Endodermal cell (in vitro differentiated cells): ENCODE data around the gene CEP112. TPM values are rescaled to one million over a fixed set of nuclear protein-coding genes. Genes with fewer than 3 reads are reported as not detected.

Source experiments
- DNase-seq: peaks from one replicate; pipeline ENCODE4 v3.0.0-alpha.2; 2017
- H3K27ac ChIP-seq: 2 replicates; pipeline ENCODE4 v1.5.1; 2013; ENCODE audit warnings: mild to moderate bottlenecking, low read depth, low read length, moderate library complexity
- H3K27me3 ChIP-seq: 2 replicates; pipeline ENCODE4 v1.6.1; 2013; ENCODE audit warnings: mild to moderate bottlenecking, low read length, moderate library complexity; ENCODE audit not compliant: insufficient read depth, control insufficient read depth, poor library complexity, severe bottlenecking
- H3K36me3 ChIP-seq: 2 replicates; pipeline ENCODE4 v1.7.0; 2013; ENCODE audit warnings: mild to moderate bottlenecking, low read length, moderate library complexity; ENCODE audit not compliant: control insufficient read depth, insufficient read depth
- H3K4me1 ChIP-seq: one replicate; pipeline ENCODE4 v1.7.0; 2013; ENCODE audit warnings: low read length; ENCODE audit not compliant: control insufficient read depth, insufficient read depth
- H3K4me3 ChIP-seq: 2 replicates; pipeline ENCODE4 v1.5.1; 2013; ENCODE audit warnings: mild to moderate bottlenecking, low read length, moderate library complexity
- H3K9ac ChIP-seq: 2 replicates; pipeline ENCODE4 v1.6.1; 2013; ENCODE audit warnings: mild to moderate bottlenecking, low read length, moderate library complexity; ENCODE audit not compliant: poor library complexity, severe bottlenecking; ENCODE audit errors: extremely low read depth
- H3K9me3 ChIP-seq: 2 replicates; pipeline ENCODE4 v1.6.1; 2013; ENCODE audit warnings: mild to moderate bottlenecking, low read length, moderate library complexity; ENCODE audit not compliant: control insufficient read depth
- H3K27ac Mint-ChIP-seq: 2 replicates; pipeline ENCODE4 v1.8.0; 2020; ENCODE audit warnings: mixed read lengths
- H3K27me3 Mint-ChIP-seq: 2 replicates; pipeline ENCODE4 v1.8.0; 2021; ENCODE audit warnings: mild to moderate bottlenecking, mixed read lengths; ENCODE audit not compliant: insufficient read depth
- H3K36me3 Mint-ChIP-seq: 2 replicates; pipeline ENCODE4 v1.8.0; 2020; ENCODE audit warnings: low read depth, mixed read lengths
- H3K4me1 Mint-ChIP-seq: 2 replicates; pipeline ENCODE4 v1.8.0; 2020; ENCODE audit warnings: mixed read lengths
- H3K4me3 Mint-ChIP-seq: 2 replicates; pipeline ENCODE4 v1.8.0; 2020; ENCODE audit warnings: mild to moderate bottlenecking, moderate library complexity, mixed read lengths
- H3K9me3 Mint-ChIP-seq: 2 replicates; pipeline ENCODE4 v1.8.0; 2020; ENCODE audit warnings: mild to moderate bottlenecking, mixed read lengths
- CTCF ChIP-seq: fragments of 200-600 bp; sonication (generic); conservative IDR thresholded peaks from 2 replicates; pipeline ENCODE4 v1.5.0; 2021; ENCODE audit warnings: antibody characterized with exemption, mild to moderate bottlenecking
- WGBS, 2 experiments: methylation state at CpG; one replicate each; pipeline versions ENCODE4 v1.1.5 to v1.1.7; 2013; ENCODE audit warnings: missing lambda C conversion rate in 2 of 2, mixed read lengths in 1 of 2; ENCODE audit not compliant: insufficient coverage in 1 of 2, insufficient read length in 1 of 2; 5-methylcytosine and 5-hydroxymethylcytosine counted together
- total RNA-seq, 2 donors: library from RNA; stranded (reverse); fragmentation: NEBNext Ultra II Directional in 1 of 2; extraction: Animal tissue kit (Norgen Biotek cat#: 25700) in 1 of 2; gene quantifications; 2 replicates in 1 of 2; 3 replicates in 1 of 2; pipeline ENCODE4 v1.2.1, GENCODE V29; 2021

The CEP112 gene
- total RNA-seq, 2 donors from 2014 or later: 15.2 to 21.4 TPM

GRCh38 chr17:66230922-66231591, 39.1 kb upstream of the CEP112 start:
- Histone ChIP-seq H3K27me3 (no peaks in the 10 kb centered on the region), H3K4me1 (no peaks in the 10 kb centered on the region), H3K27ac (no peak overlapping the region), H3K9me3 (no peaks in the 10 kb centered on the region), H3K9ac (no peak overlapping the region), H3K36me3 (no peaks in the 10 kb centered on the region), H3K4me3 (no peak overlapping the region)
- 84 to 93% methylated on average over 3 to 4 of the region's 4 CpGs for WGBS, 2 experiments
- Mint-ChIP-seq H3K36me3 (no peaks in the 10 kb centered on the region), H3K27me3 (no peaks in the 10 kb centered on the region), H3K4me3 (no peak overlapping the region), H3K4me1 (no peaks in the 10 kb centered on the region), H3K9me3 (no peaks in the 10 kb centered on the region), H3K27ac (no peak overlapping the region)
- TF ChIP-seq CTCF: no peak
- no peak for DNase-seq

GRCh38 chr17:66229783-66230538, 38.0 kb upstream of the CEP112 start:
- Mint-ChIP-seq H3K36me3 (no peaks in the 10 kb centered on the region), H3K27ac (no peak overlapping the region), H3K27me3 (no peaks in the 10 kb centered on the region), H3K9me3 (no peaks in the 10 kb centered on the region), H3K4me1 (no peaks in the 10 kb centered on the region), H3K4me3 (no peak overlapping the region)
- 75 to 90% methylated on average over 1 to 3 of the region's 4 CpGs for WGBS, 2 experiments
- Histone ChIP-seq H3K9me3 (no peaks in the 10 kb centered on the region), H3K4me1 (no peaks in the 10 kb centered on the region), H3K9ac (no peak overlapping the region), H3K36me3 (no peaks in the 10 kb centered on the region), H3K27ac (no peak overlapping the region), H3K4me3 (no peak overlapping the region), H3K27me3 (no peaks in the 10 kb centered on the region)
- TF ChIP-seq CTCF: no peak
- DNase-seq: no peak

GRCh38 chr17:66228887-66229782, 37.2 kb upstream of the CEP112 start, which contains the start of gene APOH:
APOH (minus strand) TSS chr17:66229415; CDS start chr17:66229379, 36 bp downstream.
- Histone ChIP-seq H3K9me3 (no peaks in the 10 kb centered on the region), H3K36me3 (no peaks in the 10 kb centered on the region), H3K4me3 (no peak within 1 kb of the TSS), H3K4me1 (no peaks in the 10 kb centered on the region), H3K9ac (no peak within 1 kb of the TSS), H3K27ac (no peak within 1 kb of the TSS), H3K27me3 (no peaks in the 10 kb centered on the region)
- no peak within 1 kb of the TSS for H3K27ac Mint-ChIP-seq
- no peaks in the 10 kb centered on the region for H3K4me1 Mint-ChIP-seq
- no peaks in the 10 kb centered on the region for H3K36me3 Mint-ChIP-seq
- H3K4me3 Mint-ChIP-seq: no peak within 1 kb of the TSS
- WGBS, 2 experiments: 91 to 94% methylated on average over 13 to 19 of the region's 20 CpGs
- no peak for DNase-seq
- no peak for TF ChIP-seq CTCF
- no peaks in the 10 kb centered on the region for H3K9me3 Mint-ChIP-seq
- H3K27me3 Mint-ChIP-seq: no peaks in the 10 kb centered on the region
